Limb (tissue), 2 donors: ENCODE measurements around the gene ADIPOR1.

Experiments
- DNase-seq, 2 donors: peaks; one replicate each; pipeline ENCODE4 v3.0.0-alpha.2; 2016; ENCODE audit errors: extremely low spot score in 2 of 2

The ADIPOR1 gene

GRCh38 chr1:202972046-202972445, 13.9 kb upstream of the ADIPOR1 start:
- no peak for DNase-seq

GRCh38 chr1:202968895-202969295, 10.8 kb upstream of the ADIPOR1 start:
- DNase-seq: peak in 1 of 2 donors; percentile 50

GRCh38 chr1:202968351-202968750, 10.2 kb upstream of the ADIPOR1 start:
- DNase-seq: no peak

- no peak for DNase-seq
These were observed 9.7 kb upstream of the ADIPOR1 start for GRCh38 chr1:202967684-202968281.

GRCh38 chr1:202966006-202966898, 8.1 kb upstream of the ADIPOR1 start:
- no peak for DNase-seq

GRCh38 chr1:202965422-202965821, 7.3 kb upstream of the ADIPOR1 start:
- DNase-seq: no peak

- DNase-seq: peak in 1 of 2 donors; percentile 57
These were observed 6.8 kb upstream of the ADIPOR1 start for GRCh38 chr1:202964791-202965410.

GRCh38 chr1:202961220-202961880, 3.2 kb upstream of the ADIPOR1 start:
- DNase-seq: peak in 1 of 2 donors; percentile 32

- no peak for DNase-seq
These were observed 1.1 kb upstream of the ADIPOR1 start for GRCh38 chr1:202959276-202959620.

- DNase-seq: no peak
These were observed 598 bp upstream of the ADIPOR1 start for GRCh38 chr1:202958544-202959275.

- DNase-seq: no peak
These were observed 1.1 kb downstream of the ADIPOR1 start for GRCh38 chr1:202956969-202957368.

GRCh38 chr1:202954057-202954745, 3.9 kb downstream of the ADIPOR1 start:
- no peak for DNase-seq

GRCh38 chr1:202953392-202953791, 4.7 kb downstream of the ADIPOR1 start:
- no peak for DNase-seq

- DNase-seq: no peak
These were observed 5.3 kb downstream of the ADIPOR1 start for GRCh38 chr1:202952818-202953217.

GRCh38 chr1:202952099-202952498, 6.0 kb downstream of the ADIPOR1 start:
- no peak for DNase-seq

- no peak for DNase-seq
These were observed 6.7 kb downstream of the ADIPOR1 start for GRCh38 chr1:202951437-202951836.

GRCh38 chr1:202945483-202945882, 12.6 kb downstream of the ADIPOR1 start:
- no peak for DNase-seq

GRCh38 chr1:202944438-202944921, 13.6 kb downstream of the ADIPOR1 start:
- no peak for DNase-seq

GRCh38 chr1:202942426-202942825, 15.7 kb downstream of the ADIPOR1 start:
- DNase-seq: no peak

- DNase-seq: no peak
These were observed 16.7 kb downstream of the ADIPOR1 start for GRCh38 chr1:202941372-202941771.

GRCh38 chr1:202940561-202940960, 17.6 kb downstream of the ADIPOR1 start:
- DNase-seq: no peak
